ENCODE measurements around the gene KRT38.

The KRT38 gene

GRCh38 chr17:41464682-41465081 lies 23.9 kb upstream of the KRT38 start:
- peak; percentile 91 for DNase-seq
- in situ Hi-C loops (cut with HindIII; ENCODE audit: low pct_ligation_motif_present, low pct_unique_long_range_greater_than_20kb, low sequenced_read_pairs): no loop called here

- no peak for DNase-seq
- in situ Hi-C loops (cut with HindIII; ENCODE audit: low pct_ligation_motif_present, low pct_unique_long_range_greater_than_20kb, low sequenced_read_pairs): no loop called here
Observed at GRCh38 chr17:41464173-41464572, 23.4 kb upstream of the KRT38 start.

GRCh38 chr17:41463746-41464145 lies 23.0 kb upstream of the KRT38 start:
- no peak for DNase-seq
- in situ Hi-C loops (cut with HindIII; ENCODE audit: low pct_ligation_motif_present, low pct_unique_long_range_greater_than_20kb, low sequenced_read_pairs): no loop called here

GRCh38 chr17:41462705-41463104 lies 21.9 kb upstream of the KRT38 start:
- in situ Hi-C loops (cut with HindIII; ENCODE audit: low pct_ligation_motif_present, low pct_unique_long_range_greater_than_20kb, low sequenced_read_pairs): no loop called here

GRCh38 chr17:41457676-41458075 lies 16.9 kb upstream of the KRT38 start:
- no peak for DNase-seq
- in situ Hi-C loops (cut with HindIII; ENCODE audit: low pct_ligation_motif_present, low pct_unique_long_range_greater_than_20kb, low sequenced_read_pairs): no loop called here

More at GRCh38 chr17:41462705-41463104, 21.9 kb upstream of the KRT38 start:
- no peak for DNase-seq

- in situ Hi-C loops (cut with HindIII; ENCODE audit: low pct_ligation_motif_present, low pct_unique_long_range_greater_than_20kb, low sequenced_read_pairs): no loop called here
Observed at GRCh38 chr17:41456204-41456603, 15.4 kb upstream of the KRT38 start.

GRCh38 chr17:41455236-41455635 lies 14.5 kb upstream of the KRT38 start:
- in situ Hi-C loops (cut with HindIII; ENCODE audit: low pct_ligation_motif_present, low pct_unique_long_range_greater_than_20kb, low sequenced_read_pairs): no loop called here
- DNase-seq: no peak

More at GRCh38 chr17:41456204-41456603, 15.4 kb upstream of the KRT38 start:
- peak; percentile 37 for DNase-seq

GRCh38 chr17:41453066-41453465 lies 12.3 kb upstream of the KRT38 start:
- in situ Hi-C loops (cut with HindIII; ENCODE audit: low pct_ligation_motif_present, low pct_unique_long_range_greater_than_20kb, low sequenced_read_pairs): no loop called here
- no peak for DNase-seq

- no peak for DNase-seq
- in situ Hi-C loops (cut with HindIII; ENCODE audit: low pct_ligation_motif_present, low pct_unique_long_range_greater_than_20kb, low sequenced_read_pairs): no loop called here
Observed at GRCh38 chr17:41452281-41452680, 11.5 kb upstream of the KRT38 start.

GRCh38 chr17:41451154-41451728 lies 10.5 kb upstream of the KRT38 start:
- DNase-seq: peak; percentile 11
- in situ Hi-C loops (cut with HindIII; ENCODE audit: low pct_ligation_motif_present, low pct_unique_long_range_greater_than_20kb, low sequenced_read_pairs): no loop called here

- in situ Hi-C loops (cut with HindIII; ENCODE audit: low pct_ligation_motif_present, low pct_unique_long_range_greater_than_20kb, low sequenced_read_pairs): no loop called here
- no peak for DNase-seq
Observed at GRCh38 chr17:41449008-41449407, 8.2 kb upstream of the KRT38 start.

GRCh38 chr17:41448506-41448905 lies 7.7 kb upstream of the KRT38 start:
- DNase-seq: no peak
- in situ Hi-C loops (cut with HindIII; ENCODE audit: low pct_ligation_motif_present, low pct_unique_long_range_greater_than_20kb, low sequenced_read_pairs): no loop called here

GRCh38 chr17:41446806-41447205 lies 6.0 kb upstream of the KRT38 start:
- DNase-seq: no peak
- in situ Hi-C loops (cut with HindIII; ENCODE audit: low pct_ligation_motif_present, low pct_unique_long_range_greater_than_20kb, low sequenced_read_pairs): no loop called here

GRCh38 chr17:41444640-41445039 lies 3.9 kb upstream of the KRT38 start:
- in situ Hi-C loops (cut with HindIII; ENCODE audit: low pct_ligation_motif_present, low pct_unique_long_range_greater_than_20kb, low sequenced_read_pairs): no loop called here
- no peak for DNase-seq

- in situ Hi-C loops (cut with HindIII; ENCODE audit: low pct_ligation_motif_present, low pct_unique_long_range_greater_than_20kb, low sequenced_read_pairs): no loop called here
- DNase-seq: no peak
Observed at GRCh38 chr17:41444186-41444585, 3.4 kb upstream of the KRT38 start.

- in situ Hi-C loops (cut with HindIII; ENCODE audit: low pct_ligation_motif_present, low pct_unique_long_range_greater_than_20kb, low sequenced_read_pairs): no loop called here
- DNase-seq: no peak
Observed at GRCh38 chr17:41442739-41443138, 2.0 kb upstream of the KRT38 start.

GRCh38 chr17:41439375-41439774 lies 1.4 kb downstream of the KRT38 start:
- in situ Hi-C loops (cut with HindIII; ENCODE audit: low pct_ligation_motif_present, low pct_unique_long_range_greater_than_20kb, low sequenced_read_pairs): no loop called here
- DNase-seq: no peak

- in situ Hi-C loops (cut with HindIII; ENCODE audit: low pct_ligation_motif_present, low pct_unique_long_range_greater_than_20kb, low sequenced_read_pairs): no loop called here
- no peak for DNase-seq
Observed at GRCh38 chr17:41437769-41438168, 3.0 kb downstream of the KRT38 start.

- in situ Hi-C loops (cut with HindIII; ENCODE audit: low pct_ligation_motif_present, low pct_unique_long_range_greater_than_20kb, low sequenced_read_pairs): no loop called here
- no peak for DNase-seq
Observed at GRCh38 chr17:41437254-41437653, 3.5 kb downstream of the KRT38 start.

- no peak for DNase-seq
- in situ Hi-C loops (cut with HindIII; ENCODE audit: low pct_ligation_motif_present, low pct_unique_long_range_greater_than_20kb, low sequenced_read_pairs): no loop called here
Observed at GRCh38 chr17:41434415-41434814, 6.4 kb downstream of the KRT38 start.

GRCh38 chr17:41434005-41434404 lies 6.8 kb downstream of the KRT38 start:
- in situ Hi-C loops (cut with HindIII; ENCODE audit: low pct_ligation_motif_present, low pct_unique_long_range_greater_than_20kb, low sequenced_read_pairs): no loop called here
- no peak for DNase-seq

Data from ACHN (cell line).